ENCODE results near the gene SPNS2.

DNA sequence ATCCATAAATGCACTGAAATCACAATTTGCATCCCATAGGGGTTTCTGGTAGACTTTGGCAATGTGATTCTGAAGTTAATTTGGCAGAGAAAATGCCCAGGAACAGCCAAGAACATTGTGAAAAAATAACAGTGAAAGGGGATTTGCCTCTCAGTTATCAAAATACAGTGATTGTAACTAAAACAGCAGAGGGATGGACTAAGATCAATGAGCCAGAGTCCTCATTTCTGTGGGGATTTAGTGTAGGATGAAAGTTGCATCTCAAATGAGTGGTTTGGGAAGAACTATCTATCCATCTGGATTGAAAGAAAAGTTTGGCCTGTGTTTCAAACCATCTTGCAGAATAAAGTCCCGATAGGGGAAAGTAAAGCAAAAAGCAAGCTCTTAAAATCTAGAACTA lies 28.5 kb downstream of the SPNS2 start:
- TF ChIP-seq, protein P1, sequence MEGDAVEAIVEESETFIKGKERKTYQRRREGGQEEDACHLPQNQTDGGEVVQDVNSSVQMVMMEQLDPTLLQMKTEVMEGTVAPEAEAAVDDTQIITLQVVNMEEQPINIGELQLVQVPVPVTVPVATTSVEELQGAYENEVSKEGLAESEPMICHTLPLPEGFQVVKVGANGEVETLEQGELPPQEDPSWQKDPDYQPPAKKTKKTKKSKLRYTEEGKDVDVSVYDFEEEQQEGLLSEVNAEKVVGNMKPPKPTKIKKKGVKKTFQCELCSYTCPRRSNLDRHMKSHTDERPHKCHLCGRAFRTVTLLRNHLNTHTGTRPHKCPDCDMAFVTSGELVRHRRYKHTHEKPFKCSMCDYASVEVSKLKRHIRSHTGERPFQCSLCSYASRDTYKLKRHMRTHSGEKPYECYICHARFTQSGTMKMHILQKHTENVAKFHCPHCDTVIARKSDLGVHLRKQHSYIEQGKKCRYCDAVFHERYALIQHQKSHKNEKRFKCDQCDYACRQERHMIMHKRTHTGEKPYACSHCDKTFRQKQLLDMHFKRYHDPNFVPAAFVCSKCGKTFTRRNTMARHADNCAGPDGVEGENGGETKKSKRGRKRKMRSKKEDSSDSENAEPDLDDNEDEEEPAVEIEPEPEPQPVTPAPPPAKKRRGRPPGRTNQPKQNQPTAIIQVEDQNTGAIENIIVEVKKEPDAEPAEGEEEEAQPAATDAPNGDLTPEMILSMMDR (conservative IDR thresholded peaks at IDR 0.05; ENCODE audit: low read depth in 2 of 2), result no peak
- TF ChIP-seq JUNB (IDR thresholded peaks at IDR 0.05; ENCODE audit: unreplicated experiment) (no peak), POLR2AphosphoS5 (IDR thresholded peaks at IDR 0.05; ENCODE audit: low read depth) (no peak), REST (IDR thresholded peaks at IDR 0.05; ENCODE audit: unreplicated experiment) (no peak), ETS1 (IDR thresholded peaks at IDR 0.05) (no peak), EZH2 (IDR thresholded peaks at IDR 0.05; ENCODE audit: low read depth, unreplicated experiment) (no peak), CREB1 (CRISPR knock-in tag; IDR thresholded peaks at IDR 0.05; ENCODE audit: low read depth) (no peak)

Measured in GM23338 (cell line).